ENCODE results near the gene DISP3. TPM values are rescaled to one million over a fixed set of nuclear protein-coding genes. Genes with fewer than 3 reads are reported as not detected.

Gene DISP3
- polyA plus RNA-seq, 1 donor: 0.32 TPM

DNA sequence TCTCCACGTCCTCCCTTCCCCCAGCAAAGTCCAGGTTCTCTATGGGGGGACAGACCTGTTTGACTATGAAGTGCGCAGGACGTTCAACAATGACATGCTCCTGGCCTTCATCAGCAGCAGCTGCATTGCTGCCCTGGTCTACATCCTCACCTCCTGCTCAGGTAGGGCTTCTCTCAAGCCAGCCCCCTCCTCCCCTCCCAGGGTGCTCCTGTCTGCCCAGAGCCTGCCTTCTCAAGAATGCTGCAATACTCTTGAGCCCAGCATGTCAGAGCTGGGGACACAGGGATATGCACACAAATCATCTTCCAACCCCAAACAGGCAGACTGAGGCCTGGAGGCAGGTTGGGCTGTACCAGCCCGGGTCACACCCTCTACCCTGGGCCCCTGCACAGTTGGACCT, 35.4 kb downstream of the DISP3 start:
- DNase-seq (ENCODE audit: low read depth): no peak

DNA sequence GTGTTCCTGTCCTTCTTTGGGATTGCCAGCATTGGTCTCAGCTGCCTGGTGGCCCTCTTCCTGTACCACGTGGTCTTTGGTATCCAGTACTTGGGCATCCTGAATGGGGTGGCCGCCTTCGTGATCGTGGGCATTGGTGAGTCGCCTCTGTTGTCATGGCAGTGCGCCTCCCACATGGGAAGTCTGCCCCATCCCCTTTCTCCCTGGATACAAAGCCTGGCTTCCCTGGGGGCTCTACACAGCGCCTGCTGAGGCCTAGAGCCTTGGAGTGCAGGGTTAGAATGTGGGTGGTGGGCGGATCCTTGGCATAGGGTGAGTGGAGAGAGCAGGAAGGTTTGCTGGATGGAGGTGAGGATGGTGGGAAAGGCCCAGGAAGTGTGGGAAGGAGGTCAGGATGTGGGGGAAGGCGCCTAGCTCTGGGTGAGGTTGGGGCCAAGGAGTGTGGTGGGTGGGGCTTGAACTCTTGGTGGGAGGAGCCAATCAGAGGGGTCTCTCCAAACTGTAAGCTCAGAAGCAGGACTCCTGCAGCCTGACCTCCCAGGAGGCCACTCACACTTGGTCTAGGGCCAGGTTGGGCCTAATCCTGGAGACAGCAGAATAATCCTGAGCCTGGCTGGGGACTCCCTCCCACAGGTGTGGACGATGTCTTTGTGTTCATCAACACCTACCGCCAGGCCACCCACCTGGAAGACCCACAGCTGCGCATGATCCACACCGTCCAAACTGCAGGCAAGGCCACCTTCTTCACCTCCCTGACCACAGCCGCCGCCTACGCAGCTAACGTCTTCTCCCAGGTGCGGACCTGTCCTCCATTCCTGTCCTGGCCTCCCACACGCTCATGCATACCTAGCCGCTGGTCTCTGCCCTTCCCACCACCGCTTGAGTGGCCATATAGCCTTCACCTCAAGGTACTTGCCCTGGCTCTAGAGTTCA, 36.7 kb downstream of the DISP3 start:
- DNase-seq (ENCODE audit: low read depth): no peak

DNA sequence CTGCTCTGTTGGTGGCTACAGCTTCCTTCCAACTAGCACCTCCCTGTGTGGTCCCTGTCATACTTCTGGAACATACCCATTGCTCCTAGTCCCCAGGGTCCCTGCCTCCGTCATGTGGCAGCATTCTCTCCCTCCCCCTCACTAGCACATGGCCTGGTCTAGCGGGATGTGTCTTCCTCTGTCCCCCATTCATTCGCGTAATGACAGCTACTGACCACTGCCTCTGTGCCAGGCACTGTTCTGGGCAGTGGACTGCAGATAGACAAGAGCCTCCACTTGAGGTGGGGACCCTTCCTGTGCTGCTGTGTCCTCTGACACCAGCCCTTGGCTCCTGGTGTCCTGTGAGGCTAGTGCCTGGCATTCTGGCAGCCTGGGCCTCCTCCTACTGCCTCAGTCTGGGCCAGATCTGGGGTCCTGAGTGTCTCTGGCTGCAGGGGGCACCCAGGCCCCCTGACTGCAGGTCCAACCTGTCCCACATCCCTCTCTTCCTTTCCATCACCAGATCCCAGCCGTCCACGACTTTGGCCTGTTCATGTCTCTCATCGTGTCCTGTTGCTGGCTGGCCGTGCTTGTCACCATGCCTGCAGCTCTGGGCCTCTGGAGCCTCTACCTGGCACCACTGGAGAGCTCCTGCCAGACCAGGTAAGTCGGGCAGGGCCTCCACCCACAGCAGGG, 38.1 kb downstream of the DISP3 start:
- no peak for DNase-seq (ENCODE audit: low read depth)

DNA sequence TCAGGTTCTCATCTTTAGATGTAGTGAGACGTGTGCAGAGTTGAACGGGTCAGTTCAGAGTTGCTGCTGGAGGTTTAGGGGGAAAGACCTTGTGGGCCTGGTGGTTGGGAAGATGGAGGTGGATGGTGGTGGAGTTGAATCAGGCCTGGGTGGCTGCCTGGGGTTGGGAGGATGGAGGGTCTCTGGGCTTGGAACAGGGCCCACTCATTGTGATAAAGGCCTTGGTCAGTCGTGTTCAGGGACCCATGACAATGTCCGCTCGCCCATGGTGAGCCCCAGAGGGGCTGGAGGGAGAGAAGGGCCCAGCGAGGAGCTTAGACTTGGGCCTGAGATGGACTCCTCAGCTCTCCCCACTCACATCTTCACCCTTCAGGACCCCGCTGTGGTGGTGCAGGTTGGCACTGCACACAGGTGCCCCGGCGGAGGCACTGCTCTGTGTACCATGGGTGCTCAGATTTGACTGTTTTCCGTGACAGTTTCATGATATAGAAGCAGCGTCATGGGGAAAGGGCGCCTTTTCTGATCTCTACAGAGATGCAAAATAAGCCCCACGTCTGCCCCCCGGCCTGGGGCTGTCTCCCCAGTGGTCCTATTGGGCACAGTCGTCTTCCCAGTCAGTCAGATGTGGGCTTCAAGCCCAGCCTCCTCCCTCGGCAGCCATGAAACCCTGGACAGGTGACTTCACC, 39.2 kb downstream of the DISP3 start:
- no peak for DNase-seq (ENCODE audit: low read depth)

DNA sequence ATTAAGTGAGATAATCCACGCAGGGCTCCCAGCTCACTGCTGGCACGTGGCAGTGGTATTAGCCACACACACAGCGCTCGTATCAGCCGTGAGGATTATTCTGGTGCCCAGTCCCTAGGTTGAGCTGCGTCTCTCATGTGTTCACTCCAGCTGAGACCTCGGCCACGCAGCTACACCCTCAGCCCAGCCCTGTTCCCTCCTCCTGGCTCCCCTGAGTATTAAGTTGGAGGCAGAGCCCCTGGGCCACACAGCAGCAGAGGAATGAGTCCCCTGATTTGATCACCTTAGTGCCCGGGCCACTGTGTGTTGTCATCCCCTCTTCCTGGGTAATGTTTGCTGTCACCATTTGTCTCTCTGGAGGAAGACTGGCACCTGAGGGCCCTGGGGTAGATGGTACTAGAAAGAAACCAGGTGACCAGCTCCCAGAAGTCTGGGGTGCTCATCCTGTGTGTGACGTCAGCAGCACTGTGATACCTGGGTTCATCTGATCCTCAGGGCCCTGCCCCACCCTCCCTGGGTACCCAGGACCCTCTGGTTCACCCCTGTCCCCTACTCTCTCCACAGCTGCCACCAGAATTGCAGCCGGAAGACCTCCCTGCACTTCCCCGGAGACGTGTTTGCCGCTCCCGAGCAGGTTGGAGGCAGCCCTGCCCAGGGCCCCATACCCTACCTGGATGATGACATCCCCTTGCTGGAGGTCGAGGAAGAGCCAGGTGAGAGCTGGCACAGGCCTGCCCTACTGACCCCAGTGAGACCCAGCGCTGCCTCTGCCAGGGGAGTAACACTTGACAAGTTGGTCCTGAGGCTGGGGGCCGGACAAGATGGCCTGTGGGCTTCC, 40.1 kb downstream of the DISP3 start:
- DNase-seq (ENCODE audit: low read depth): no peak

DNA sequence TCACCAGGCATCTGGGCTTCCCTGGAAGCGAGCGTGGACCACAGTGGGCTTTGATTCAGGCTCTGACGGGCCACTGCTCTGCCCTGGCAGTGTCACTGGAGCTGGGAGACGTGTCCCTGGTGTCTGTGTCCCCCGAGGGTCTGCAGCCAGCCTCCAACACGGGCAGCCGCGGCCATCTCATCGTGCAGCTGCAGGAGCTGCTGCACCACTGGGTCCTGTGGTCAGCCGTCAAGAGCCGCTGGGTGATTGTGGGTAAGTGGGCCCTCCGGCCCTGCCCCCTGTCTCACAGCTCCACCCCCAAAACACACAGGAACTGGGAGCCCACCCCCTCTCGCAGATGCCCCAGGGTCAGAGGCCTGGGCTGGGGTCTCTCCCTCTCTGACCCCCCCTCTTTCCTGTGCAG, 40.7 kb downstream of the DISP3 start:
- no peak for DNase-seq (ENCODE audit: low read depth)

DNA sequence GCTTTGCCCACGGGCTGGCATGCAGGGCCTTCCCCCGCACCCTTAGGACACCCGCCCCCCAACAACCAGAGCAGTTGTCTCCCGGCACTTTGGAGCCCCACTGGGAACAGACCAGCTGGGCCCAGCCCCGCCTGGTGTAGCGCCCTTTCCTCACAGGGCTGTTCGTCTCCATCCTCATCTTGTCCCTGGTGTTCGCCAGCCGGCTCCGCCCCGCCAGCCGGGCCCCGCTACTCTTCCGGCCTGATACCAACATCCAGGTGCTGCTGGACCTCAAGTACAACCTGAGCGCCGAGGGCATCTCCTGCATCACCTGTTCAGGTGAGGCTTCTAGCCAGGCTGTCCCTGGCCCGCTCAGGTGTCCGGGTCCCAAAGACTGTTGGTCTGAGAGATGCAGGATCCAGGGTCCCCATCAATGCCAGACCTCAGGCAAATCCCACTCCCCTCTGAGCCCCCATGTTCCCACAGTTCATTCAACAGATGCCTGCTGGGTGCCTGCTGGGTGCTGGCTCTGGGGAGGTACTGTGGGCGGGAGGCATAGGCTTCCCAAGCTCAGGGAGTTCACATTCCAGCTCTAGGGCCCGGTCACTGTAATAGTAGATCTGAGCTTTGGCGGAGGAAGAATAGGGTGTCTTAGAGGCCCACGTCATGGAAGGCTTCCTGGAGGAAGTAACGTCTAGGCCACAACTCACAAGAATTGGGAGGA, 41.7 kb downstream of the DISP3 start:
- no peak for DNase-seq (ENCODE audit: low read depth)

DNA sequence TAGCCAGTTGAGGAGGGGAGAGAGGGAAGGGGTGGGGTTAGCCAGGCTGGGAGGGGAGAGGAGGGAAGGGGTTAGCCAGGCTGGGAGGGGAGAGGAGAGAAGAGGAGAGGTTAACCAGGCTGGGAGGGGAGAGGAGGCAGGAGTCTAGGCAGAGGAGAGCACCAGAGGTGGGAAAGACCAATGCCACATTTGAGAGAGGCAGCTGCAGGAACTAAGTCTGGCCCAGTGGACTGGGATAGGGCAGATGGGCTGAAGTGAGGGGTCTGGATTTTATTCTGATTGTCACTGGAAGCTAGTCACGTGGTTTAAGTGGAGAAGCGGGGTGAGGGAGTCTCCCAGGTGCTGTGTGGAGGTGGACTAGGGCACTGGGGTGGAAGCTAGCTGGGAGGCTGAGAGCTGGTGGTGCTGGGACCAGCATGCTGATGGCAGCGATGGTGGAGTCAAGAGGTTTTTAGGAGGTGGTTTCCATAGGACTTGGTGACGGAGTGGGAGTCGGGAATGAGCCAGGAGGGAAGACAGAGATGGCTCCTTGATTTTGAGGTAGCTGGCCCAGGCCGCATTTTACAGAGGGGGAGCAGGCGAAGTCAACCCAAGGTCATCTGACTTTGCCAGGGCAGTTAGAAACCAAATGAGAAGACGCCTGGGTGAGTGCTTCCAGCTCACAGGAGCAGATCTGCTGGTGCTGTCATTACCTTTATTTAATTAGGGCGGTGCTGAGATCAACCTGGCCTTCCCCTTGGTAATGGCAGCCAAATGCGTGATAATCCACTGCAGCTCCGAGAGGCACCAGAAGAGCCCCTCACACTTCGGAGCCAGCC, 42.8 kb downstream of the DISP3 start:
- no peak for DNase-seq (ENCODE audit: low read depth)

DNA sequence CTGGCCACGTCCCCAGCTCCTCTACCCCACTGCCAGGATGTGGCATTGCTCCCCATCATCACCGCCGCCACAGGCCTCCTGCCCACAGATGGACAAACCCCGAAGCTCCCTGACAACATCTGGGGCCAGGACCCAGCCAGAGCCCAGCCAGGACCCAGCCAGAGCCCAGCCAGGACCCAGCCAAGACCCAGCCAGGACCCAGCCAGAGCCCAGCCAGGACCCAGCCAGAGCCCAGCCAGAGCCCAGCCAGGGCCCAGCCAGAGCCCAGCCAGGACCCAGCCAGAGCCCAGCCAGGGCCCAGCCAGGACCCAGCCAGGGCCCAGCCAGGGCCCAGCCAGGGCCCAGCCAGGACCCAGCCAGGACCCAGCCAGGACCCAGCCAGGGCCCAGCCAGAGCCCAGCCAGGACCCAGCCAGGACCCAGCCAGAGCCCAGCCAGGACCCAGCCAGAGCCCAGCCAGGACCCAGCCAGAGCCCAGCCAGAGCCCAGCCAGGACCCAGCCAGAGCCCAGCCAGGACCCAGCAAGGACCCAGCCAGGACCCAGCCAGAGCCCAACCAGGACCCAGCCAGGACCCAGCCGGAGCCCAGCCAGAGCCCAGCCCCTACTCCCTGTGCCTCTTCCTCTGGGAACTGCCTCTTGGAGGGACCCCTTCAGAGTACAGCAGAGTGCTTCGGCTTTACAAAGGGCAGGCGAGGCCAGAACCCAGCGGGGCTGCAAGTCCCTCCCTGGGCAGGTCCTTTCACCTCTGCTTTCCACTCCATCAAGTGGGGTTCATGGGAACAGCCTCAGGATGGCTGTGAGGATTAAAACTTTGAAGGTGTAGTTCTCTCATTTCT, 43.7 kb downstream of the DISP3 start:
- DNase-seq (ENCODE audit: low read depth): no peak

DNA sequence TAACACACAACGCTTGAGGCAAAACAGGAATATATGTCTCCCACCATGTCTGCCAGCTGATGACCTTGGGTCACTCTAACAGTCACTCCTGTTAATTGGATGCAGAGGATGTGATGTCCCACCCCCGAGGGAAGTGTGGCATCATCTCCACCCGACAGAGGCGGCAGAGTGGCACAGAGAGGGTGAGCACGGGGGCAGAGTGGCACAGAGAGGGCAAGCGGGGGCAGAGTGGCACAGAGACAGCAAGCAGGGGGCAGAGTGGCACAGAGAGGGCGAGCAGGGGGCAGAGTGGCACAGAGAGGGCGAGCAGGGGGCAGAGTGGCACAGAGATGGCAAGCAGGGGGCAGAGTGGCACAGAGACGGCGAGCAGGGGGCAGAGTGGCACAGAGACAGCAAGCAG, 44.3 kb downstream of the DISP3 start:
- DNase-seq (ENCODE audit: low read depth): no peak

DNA sequence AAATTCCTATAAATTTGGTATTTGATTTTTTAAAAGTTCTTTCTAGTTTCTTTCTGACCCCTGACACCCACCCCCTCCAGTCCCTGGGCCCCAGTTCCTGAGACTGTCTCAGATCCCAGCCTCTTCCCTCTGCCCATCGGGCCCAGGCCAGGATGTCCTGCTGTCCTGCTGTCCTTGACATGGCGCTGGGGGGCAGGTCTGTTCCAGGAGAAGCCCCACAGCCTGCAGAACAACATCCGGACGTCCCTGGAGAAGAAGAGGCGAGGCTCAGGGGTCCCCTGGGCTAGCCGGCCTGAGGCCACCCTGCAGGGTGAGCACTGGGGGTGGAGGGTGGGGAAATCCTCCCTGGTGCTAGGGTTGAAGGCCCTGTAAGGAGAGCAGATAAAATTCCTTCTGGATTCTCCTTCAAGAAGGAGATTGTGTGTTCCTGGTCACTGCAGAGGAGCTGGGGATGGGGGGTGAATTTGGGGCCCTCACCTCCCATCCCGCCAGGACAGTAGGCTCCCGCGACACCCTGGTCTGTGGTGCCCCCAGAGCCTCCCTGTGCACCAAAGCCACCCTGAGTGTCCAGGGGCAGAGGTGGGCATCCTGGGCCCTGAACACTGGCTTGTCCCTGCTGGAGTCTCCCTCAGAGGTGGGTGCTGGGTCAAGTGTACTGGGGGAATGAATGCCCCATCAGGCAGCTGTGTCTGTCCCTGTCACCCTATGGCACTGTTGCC, 45.0 kb downstream of the DISP3 start:
- DNase-seq (ENCODE audit: low read depth): no peak

DNA sequence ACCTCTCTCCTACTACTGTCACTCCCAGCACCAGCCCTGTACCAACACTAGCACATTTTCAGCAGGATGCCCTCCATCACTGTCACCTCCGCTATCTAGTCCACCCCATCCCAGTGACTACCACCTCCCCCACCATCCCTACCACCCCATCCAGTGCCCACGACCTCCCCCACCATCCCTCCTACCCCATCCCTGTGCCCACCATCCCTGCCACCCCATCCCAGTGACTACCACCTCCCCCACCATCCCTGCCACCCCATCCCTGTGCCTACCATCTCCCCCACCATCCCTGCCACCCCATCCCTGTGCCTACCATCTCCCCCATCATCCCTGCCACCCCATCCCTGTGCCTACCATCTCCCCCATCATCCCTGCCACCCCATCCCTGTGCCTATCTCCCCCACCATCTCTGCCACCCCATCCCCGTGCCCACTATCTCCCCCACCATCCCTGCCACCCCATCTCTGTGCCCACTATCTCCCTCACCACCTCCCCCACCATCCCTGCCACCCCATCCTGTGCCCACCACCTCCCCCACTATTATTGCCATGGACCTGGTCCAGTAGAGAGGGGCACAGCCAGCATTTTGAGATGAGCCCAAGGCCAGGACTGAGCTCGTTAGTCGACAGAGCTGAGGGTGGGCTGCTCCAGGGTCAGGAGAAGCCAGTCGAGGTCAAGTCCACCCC, 45.7 kb downstream of the DISP3 start:
- DNase-seq (ENCODE audit: low read depth): no peak

DNA sequence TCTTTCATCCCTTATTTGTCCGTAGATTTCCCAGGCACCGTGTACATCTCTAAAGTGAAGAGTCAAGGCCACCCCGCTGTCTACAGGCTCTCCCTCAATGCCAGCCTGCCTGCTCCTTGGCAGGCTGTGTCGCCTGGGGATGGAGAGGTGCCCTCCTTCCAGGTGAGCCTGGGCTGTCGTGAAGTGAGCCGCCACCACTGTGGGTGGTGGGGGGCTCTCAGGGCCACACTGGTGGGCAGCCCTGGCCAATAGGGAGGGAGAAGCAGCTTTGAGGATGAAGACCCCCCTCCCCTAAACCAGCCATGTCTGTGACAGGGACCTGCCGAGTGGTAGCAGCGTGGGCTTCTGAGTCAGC, 46.2 kb downstream of the DISP3 start:
- DNase-seq (ENCODE audit: low read depth): no peak

DNA sequence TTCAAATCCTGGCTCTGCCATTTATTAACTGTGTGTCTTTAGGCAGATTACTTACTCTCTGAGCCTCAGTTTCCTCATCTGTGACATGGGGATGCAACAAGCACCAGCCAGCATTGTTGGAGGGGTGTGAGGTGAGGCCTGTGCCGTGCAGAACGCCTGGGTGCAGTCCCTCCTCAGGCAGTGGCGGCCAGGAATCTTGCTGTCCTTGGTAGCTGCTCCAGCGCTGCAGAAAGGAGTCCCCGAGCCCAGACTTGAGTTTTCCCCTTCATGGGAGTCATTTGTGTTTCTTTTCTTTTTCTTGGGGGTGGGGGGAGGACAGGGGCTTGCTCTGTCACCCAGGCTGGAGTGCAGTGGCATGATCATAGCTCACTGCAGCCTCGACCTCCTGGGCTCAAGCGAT, 46.6 kb downstream of the DISP3 start:
- DNase-seq (ENCODE audit: low read depth): no peak

DNA sequence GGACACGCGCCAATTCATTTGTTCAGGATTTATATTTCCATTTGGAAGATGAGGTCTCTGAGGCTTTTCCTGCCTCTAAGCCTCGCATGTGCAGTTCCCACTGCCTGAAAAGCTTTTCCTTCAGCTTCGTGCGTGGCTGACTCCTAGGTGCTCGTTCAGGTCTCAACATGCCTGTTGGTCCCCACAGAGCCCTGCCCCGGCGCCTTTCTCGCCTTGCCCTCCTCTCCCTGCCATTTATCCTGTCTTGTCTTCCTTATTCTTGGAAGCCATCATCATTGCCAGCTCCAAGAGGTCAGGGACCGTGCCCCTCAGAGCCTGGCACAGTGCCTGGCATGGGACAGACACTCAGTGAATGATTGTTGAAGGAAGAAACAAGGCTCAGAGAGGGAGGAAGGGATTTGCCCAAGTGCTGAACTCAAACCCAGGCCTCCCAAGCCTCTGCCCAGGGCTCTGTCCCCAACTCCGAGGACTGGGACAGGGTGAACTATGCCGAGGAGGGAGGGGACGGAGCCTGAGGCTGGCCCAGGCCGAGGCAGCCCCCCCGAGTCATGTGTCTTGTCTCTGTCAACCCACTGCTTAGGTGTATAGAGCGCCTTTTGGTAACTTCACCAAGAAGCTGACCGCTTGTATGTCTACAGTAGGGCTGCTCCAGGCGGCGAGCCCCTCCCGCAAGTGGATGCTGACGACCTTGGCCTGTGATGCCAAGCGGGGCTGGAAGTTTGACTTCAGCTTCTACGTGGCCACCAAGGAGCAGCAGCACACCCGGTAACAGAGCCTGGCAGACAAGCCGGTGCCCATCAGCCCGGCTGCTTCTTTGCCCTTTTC, 47.3 kb downstream of the DISP3 start:
- DNase-seq (ENCODE audit: low read depth): no peak

DNA sequence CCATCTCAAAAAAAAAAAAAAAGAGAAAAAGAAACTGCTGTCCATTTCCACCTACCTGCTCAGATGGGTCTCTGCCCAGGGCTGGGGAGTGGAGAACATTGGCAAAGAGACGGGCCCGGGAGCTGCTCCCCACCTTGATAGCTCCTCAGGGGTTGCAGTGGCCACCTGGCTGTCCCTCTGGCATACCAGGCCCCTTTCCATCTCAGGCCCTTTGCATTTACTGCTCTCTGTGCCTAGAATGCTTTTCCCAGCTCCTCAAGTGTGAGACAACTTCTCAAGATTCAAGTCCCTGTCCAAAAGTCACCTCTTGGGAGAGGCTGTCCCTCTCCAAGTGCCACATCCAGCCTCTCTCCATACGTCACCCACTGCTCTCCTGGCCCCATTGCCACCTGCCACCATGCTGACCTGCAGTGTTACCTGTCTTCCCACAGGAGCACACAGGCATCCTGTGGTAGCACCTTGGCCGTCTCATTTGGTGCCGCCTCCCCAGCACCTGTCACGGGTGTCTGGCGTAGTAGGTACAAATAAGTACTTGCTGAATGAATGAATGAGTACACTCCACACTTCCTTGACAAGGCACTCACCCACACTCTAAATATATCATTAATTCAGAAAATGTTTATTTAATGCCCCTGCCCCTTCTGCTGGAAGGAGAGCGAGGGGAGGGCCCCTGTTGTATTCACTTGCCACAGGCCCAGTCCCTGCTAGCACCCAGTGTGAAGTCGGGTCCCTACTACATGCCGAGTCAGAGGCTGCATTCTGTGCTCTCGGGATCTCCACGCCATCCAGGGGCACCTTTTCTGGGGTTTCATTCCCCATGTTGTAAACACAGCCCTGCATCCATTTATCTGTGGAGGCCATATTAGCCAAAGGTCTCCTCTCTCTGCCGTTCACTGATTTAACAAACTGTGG, 48.8 kb downstream of the DISP3 start:
- DNase-seq (ENCODE audit: low read depth): no peak

Data from forelimb muscle (tissue), 1 donor.